ENCODE data around the gene PHAX. TPM values are rescaled to one million over a fixed set of nuclear protein-coding genes. Genes with fewer than 3 reads are reported as not detected.

Gene PHAX
- total RNA-seq, 4 donors from 2014 or later = 37.8 to 49.0 (median 42.9) TPM

GRCh38 chr5:126631920-126632319, 31.2 kb downstream of the PHAX start:
- DNase-seq (ENCODE audit: extremely low spot score) = no peak
- WGBS = 77% methylated on average over 3 of the region's 3 CpGs
- peaks cover 0 to 10% (median 4%) of the 10 kb centered on the region in 4 donors for H3K36me3 ChIP-seq
- H3K9me3 ChIP-seq = no peaks in the 10 kb centered on the region
- H3K4me3 ChIP-seq = no peak overlapping the region
- H3K4me1 ChIP-seq = no peaks in the 10 kb centered on the region
- intact Hi-C loops (cut with DNase I) = no loop called here
- H3K27ac ChIP-seq (replicated peaks in 1 of 4) = no peak overlapping the region
- TF ChIP-seq POLR2AphosphoS5 (IDR thresholded peaks at IDR 0.05) = no peak
- no peak for TF ChIP-seq POLR2A (IDR thresholded peaks at IDR 0.05; ENCODE audit: low read depth)
- no peak for TF ChIP-seq CTCF (IDR thresholded peaks at IDR 0.05)
- no peak for TF ChIP-seq EP300 (IDR thresholded peaks at IDR 0.05)
- H3K27me3 ChIP-seq = no peaks in the 10 kb centered on the region

GRCh38 chr5:126633552-126633951, 32.8 kb downstream of the PHAX start:
- H3K4me3 ChIP-seq = no peak overlapping the region
- H3K9me3 ChIP-seq = no peaks in the 10 kb centered on the region
- 88% methylated on average over 4 of the region's 4 CpGs for WGBS
- no peak overlapping the region for H3K27ac ChIP-seq (replicated peaks in 1 of 4)
- DNase-seq (ENCODE audit: extremely low spot score) = no peak
- no peaks in the 10 kb centered on the region for H3K4me1 ChIP-seq
- intact Hi-C loops (cut with DNase I) = no loop called here
- H3K36me3 ChIP-seq = no peaks in the 10 kb centered on the region
- TF ChIP-seq EP300 (IDR thresholded peaks at IDR 0.05) = no peak
- no peak for TF ChIP-seq POLR2A (IDR thresholded peaks at IDR 0.05; ENCODE audit: low read depth)
- no peak for TF ChIP-seq CTCF (IDR thresholded peaks at IDR 0.05)
- no peak for TF ChIP-seq POLR2AphosphoS5 (IDR thresholded peaks at IDR 0.05)
- no peaks in the 10 kb centered on the region for H3K27me3 ChIP-seq

- Histone ChIP-seq H3K4me1 (no peaks in the 10 kb centered on the region), H3K4me3 (no peak overlapping the region), H3K9me3 (no peaks in the 10 kb centered on the region), H3K27me3 (no peaks in the 10 kb centered on the region), H3K27ac (replicated peaks in 1 of 4) (no peak overlapping the region), H3K36me3 (no peaks in the 10 kb centered on the region)
- 92% methylated on average over 3 of the region's 3 CpGs for WGBS
- TF ChIP-seq POLR2A (IDR thresholded peaks at IDR 0.05; ENCODE audit: low read depth) (no peak), POLR2AphosphoS5 (IDR thresholded peaks at IDR 0.05) (no peak), EP300 (IDR thresholded peaks at IDR 0.05) (no peak), CTCF (IDR thresholded peaks at IDR 0.05) (no peak)
- intact Hi-C loops (cut with DNase I) = no loop called here
- DNase-seq (ENCODE audit: extremely low spot score) = no peak
Observed at GRCh38 chr5:126635585-126635984, 34.8 kb downstream of the PHAX start.

GRCh38 chr5:126636956-126637355, 36.2 kb downstream of the PHAX start:
- no peak overlapping the region for H3K27ac ChIP-seq (replicated peaks in 1 of 4)
- TF ChIP-seq CTCF (IDR thresholded peaks at IDR 0.05) (no peak), POLR2AphosphoS5 (IDR thresholded peaks at IDR 0.05) (no peak), EP300 (IDR thresholded peaks at IDR 0.05) (no peak), POLR2A (IDR thresholded peaks at IDR 0.05; ENCODE audit: low read depth) (no peak)
- no peak for DNase-seq (ENCODE audit: extremely low spot score)
- H3K27me3 ChIP-seq = no peaks in the 10 kb centered on the region
- intact Hi-C loops (cut with DNase I) = no loop called here
- H3K9me3 ChIP-seq = no peaks in the 10 kb centered on the region
- WGBS = 78% methylated on average over 1 of the region's 1 CpG
- no peak overlapping the region for H3K4me3 ChIP-seq
- H3K4me1 ChIP-seq = no peaks in the 10 kb centered on the region
- H3K36me3 ChIP-seq = no peaks in the 10 kb centered on the region

- Histone ChIP-seq H3K4me1 (no peaks in the 10 kb centered on the region), H3K27me3 (no peaks in the 10 kb centered on the region), H3K36me3 (no peaks in the 10 kb centered on the region), H3K27ac (replicated peaks in 1 of 4) (no peak overlapping the region), H3K4me3 (no peak overlapping the region), H3K9me3 (peaks cover 0 to 9% (median 4%) of the 10 kb centered on the region in 4 donors)
- no peak for DNase-seq (ENCODE audit: extremely low spot score)
- WGBS = 77% methylated on average over 1 of the region's 1 CpG
- intact Hi-C loops (cut with DNase I) = no loop called here
- no peak for TF ChIP-seq POLR2A (IDR thresholded peaks at IDR 0.05; ENCODE audit: low read depth)
- no peak for TF ChIP-seq EP300 (IDR thresholded peaks at IDR 0.05)
- no peak for TF ChIP-seq POLR2AphosphoS5 (IDR thresholded peaks at IDR 0.05)
- TF ChIP-seq CTCF (IDR thresholded peaks at IDR 0.05) = no peak
Observed at GRCh38 chr5:126640866-126641265, 40.1 kb downstream of the PHAX start.
